OCI-LY7 (cell line): ENCODE data around the gene FHIT. TPM values are rescaled to one million over a fixed set of nuclear protein-coding genes. Genes with fewer than 3 reads are reported as not detected.
A peak's percentile ranks its signal among the peaks of the same experiment; 100 is the strongest.

Source experiments
- BruUV-seq: library from RNA; stranded (reverse); fragments of 400-500 nt; replicated peaks from 2 replicates; lab custom pipeline; 2021; lab: Mats Ljungman, UMichigan
- CTCF ChIA-PET: fragments of 300-600 bp; sonication (Branson Sonifier 250); formaldehyde crosslinking; loops from one replicate; lab custom pipeline; 2022; ENCODE audit warnings: antibody characterized with exemption; ENCODE audit not compliant: unreplicated experiment; lab: Charles Lee
- POLR2A ChIA-PET: fragments of 300-600 bp; sonication (Branson Sonifier 250); formaldehyde crosslinking; loops from one replicate; lab custom pipeline; 2022; ENCODE audit warnings: antibody characterized with exemption; lab: Charles Lee
- DNase-seq: peaks from one replicate; pipeline ENCODE4 v3.0.0-alpha.2; 2015; ENCODE audit warnings: low spot score
- H2AFZ ChIP-seq: fragments of 200-600 bp; sonication (generic), shearing (Covaris generic); 2 replicates; pipeline ENCODE4 v1.6.1; 2014; ENCODE audit warnings: mild to moderate bottlenecking, antibody characterized with exemption, low read length, moderate library complexity
- H3K27ac ChIP-seq: fragments of 200-600 bp; sonication (generic); 2 replicates; pipeline ENCODE4 v1.5.1; 2014; ENCODE audit warnings: mixed run types, low read depth, mild to moderate bottlenecking, moderate library complexity, low read length, inconsistent platforms; ENCODE audit not compliant: poor library complexity, severe bottlenecking
- H3K36me3 ChIP-seq: fragments of 200-600 bp; sonication (generic); 2 replicates; pipeline ENCODE4 v1.6.1; 2014; ENCODE audit warnings: mild to moderate bottlenecking, antibody characterized with exemption, low read length, moderate library complexity, mixed read lengths; ENCODE audit not compliant: insufficient read depth
- H3K4me1 ChIP-seq: fragments of 200-600 bp; sonication (generic); 2 replicates; pipeline ENCODE4 v1.5.1; 2014; ENCODE audit warnings: mild to moderate bottlenecking, low read length; ENCODE audit not compliant: insufficient read depth, poor library complexity, severe bottlenecking
- H3K4me2 ChIP-seq: fragments of 200-600 bp; sonication (generic); 2 replicates; pipeline ENCODE4 v1.6.1; 2014; ENCODE audit warnings: mild to moderate bottlenecking, low read length
- H3K4me3 ChIP-seq: fragments of 200-600 bp; sonication (generic); 2 replicates; pipeline ENCODE4 v1.5.1; 2014; ENCODE audit warnings: mild to moderate bottlenecking, low read depth, low read length; ENCODE audit not compliant: poor library complexity, severe bottlenecking
- H3K79me2 ChIP-seq: fragments of 200-600 bp; sonication (generic); 2 replicates; pipeline ENCODE4 v1.6.1; 2016; ENCODE audit warnings: low read depth, mild to moderate bottlenecking, low read length, moderate library complexity, mixed read lengths; ENCODE audit not compliant: insufficient read depth
- H3K9me2 ChIP-seq: fragments of 200-600 bp; sonication (generic); 2 replicates; pipeline ENCODE4 v1.6.1; 2016; ENCODE audit warnings: mild to moderate bottlenecking, low read length, mixed read lengths; ENCODE audit not compliant: insufficient read depth
- H3K9me3 ChIP-seq: fragments of 200-600 bp; sonication (generic); 2 replicates; pipeline ENCODE4 v1.6.1; 2014; ENCODE audit warnings: mild to moderate bottlenecking, mixed run types, low read length, mixed read lengths
- H4K20me1 ChIP-seq: fragments of 200-600 bp; sonication (generic); 2 replicates; pipeline ENCODE4 v1.6.1; 2014; ENCODE audit warnings: mild to moderate bottlenecking, antibody characterized with exemption, low read length, moderate library complexity, mixed read lengths; ENCODE audit not compliant: insufficient read depth
- CTCF ChIP-seq: fragments of 200-600 bp; sonication (generic); conservative IDR thresholded peaks from 2 replicates; pipeline ENCODE4 v1.5.1; 2014; ENCODE audit warnings: mild to moderate bottlenecking, antibody characterized with exemption, low read length, moderate library complexity, mixed read lengths
- EZH2phosphoT487 ChIP-seq: fragments of 200-600 bp; sonication (generic); IDR thresholded peaks from 2 replicates; pipeline ENCODE4 v1.6.1; 2018; ENCODE audit warnings: low read depth, borderline replicate concordance, mild to moderate bottlenecking, mixed run types, antibody characterized with exemption, low read length, moderate library complexity, mixed read lengths
- intact Hi-C: fragments of 100-400 bp; cut with micrococcal nuclease; formaldehyde crosslinking; loops from one replicate; pipeline ENCODE4 v1.10.0; 2022; ENCODE audit not compliant: unreplicated experiment
- total RNA-seq, 2 experiments: library from RNA; depleted of rRNA in 1 of 2; stranded (reverse); fragments of >200 nt in 1 of 2; shearing (Covaris generic) in 1 of 2; gene quantifications; 2 replicates each; pipeline ENCODE4 v1.2.3, GENCODE V29; 2014 to 2022

Gene FHIT
- total RNA-seq, 2 experiments from 2014 or later: 5.0 to 10.9 TPM

GRCh38 chr3:61264281-61264680 is 13.0 kb upstream of the FHIT start:
- CTCF ChIA-PET: no interaction called here
- no TSS peak for BruUV-seq
- POLR2A ChIA-PET: no interaction called here

GRCh38 chr3:61257148-61257547 is 5.9 kb upstream of the FHIT start:
- Histone ChIP-seq H3K9me2 (no peaks in the 10 kb centered on the region), H3K79me2 (no peaks in the 10 kb centered on the region), H3K4me1 (peaks cover 11% of the 10 kb centered on the region), H3K9me3 (no peaks in the 10 kb centered on the region), H3K36me3 (no peaks in the 10 kb centered on the region), H3K27ac (no peak overlapping the region), H2AFZ (no peak overlapping the region), H3K4me3 (no peak overlapping the region), H3K4me2 (no peak overlapping the region), H4K20me1 (no peaks in the 10 kb centered on the region)
- POLR2A ChIA-PET: no interaction called here
- no TSS peak for BruUV-seq
- intact Hi-C loops: no loop called here
- no peak for DNase-seq
- CTCF ChIA-PET: no interaction called here
- TF ChIP-seq CTCF (no peak), EZH2phosphoT487 (no peak)

More at GRCh38 chr3:61264281-61264680, 13.0 kb upstream of the FHIT start:
- Histone ChIP-seq H3K27ac (no peak overlapping the region), H3K9me3 (no peaks in the 10 kb centered on the region), H3K9me2 (no peaks in the 10 kb centered on the region), H2AFZ (no peak overlapping the region), H3K4me1 (no peaks in the 10 kb centered on the region), H3K4me2 (no peak overlapping the region), H3K4me3 (no peak overlapping the region), H4K20me1 (no peaks in the 10 kb centered on the region), H3K36me3 (no peaks in the 10 kb centered on the region), H3K79me2 (no peaks in the 10 kb centered on the region)
- DNase-seq: no peak
- no peak for TF ChIP-seq EZH2phosphoT487
- TF ChIP-seq CTCF: no peak
- intact Hi-C loops: no loop called here

DNA sequence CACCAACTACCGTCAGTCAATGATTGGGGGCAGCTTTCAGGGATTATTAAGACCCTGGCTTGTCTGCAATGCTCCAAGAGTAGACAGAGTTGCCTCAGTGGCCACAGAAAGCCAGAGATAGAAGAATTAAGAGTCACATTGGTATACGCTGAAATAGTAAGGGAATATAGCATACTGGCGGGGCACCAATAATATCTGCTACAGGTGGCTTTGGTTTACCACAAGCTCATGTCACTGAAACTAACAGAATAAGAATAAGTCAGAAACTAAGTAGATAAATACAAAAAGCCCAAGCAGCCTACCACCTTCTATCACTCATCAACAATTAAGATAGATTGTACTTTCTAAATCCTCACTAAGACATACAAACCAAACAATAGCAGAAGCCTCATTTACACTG is 2.5 kb upstream of the FHIT start:
- H3K9me2 ChIP-seq: no peaks in the 10 kb centered on the region
- no peak overlapping the region for H3K27ac ChIP-seq
- no peaks in the 10 kb centered on the region for H3K9me3 ChIP-seq
- ChIA-PET POLR2A (no interaction called here), CTCF (no interaction called here)
- H2AFZ ChIP-seq: no peak overlapping the region
- intact Hi-C loops: loop anchor here (5.0 kb wide), 1 partner anchor 109 kb away; no protein-coding TSS in a partner anchor
- H3K4me2 ChIP-seq: no peak overlapping the region
- TF ChIP-seq EZH2phosphoT487 (no peak), CTCF (0 out of 2 replicates have a peak, but pooled peaks have one; percentile 1)
- no peak overlapping the region for H3K4me3 ChIP-seq
- BruUV-seq: no TSS peak
- no peaks in the 10 kb centered on the region for H4K20me1 ChIP-seq
- no peaks in the 10 kb centered on the region for H3K79me2 ChIP-seq
- H3K4me1 ChIP-seq: peaks cover 27% of the 10 kb centered on the region
- H3K36me3 ChIP-seq: no peaks in the 10 kb centered on the region
- DNase-seq: no peak
